Epidermal melanocyte (primary cell): ENCODE results near the gene PRKACA.
"Not testable (repeated sequence)": the region's sequence is repeated elsewhere in the genome, so short reads cannot be mapped to it uniquely, and the experiment has no call there.

Experiments used
- DNase-seq: peaks from one replicate; pipeline ENCODE4 v3.0.0; 2011; ENCODE audit warnings: low spot score; ENCODE audit not compliant: insufficient read length

The PRKACA gene

GRCh38 chr19:14147797-14148605, 30.4 kb upstream of the PRKACA start:
- DNase-seq, result peak; percentile 92

- DNase-seq, result peak; percentile 69
Observed at GRCh38 chr19:14146789-14147216, 29.2 kb upstream of the PRKACA start.

GRCh38 chr19:14146169-14146568, 28.6 kb upstream of the PRKACA start:
- DNase-seq, result not testable (repeated sequence)

GRCh38 chr19:14145381-14145780, 27.8 kb upstream of the PRKACA start:
- DNase-seq, result no peak

- DNase-seq, result no peak
Observed at GRCh38 chr19:14142262-14143190, 25.0 kb upstream of the PRKACA start.

GRCh38 chr19:14141041-14141440, 23.5 kb upstream of the PRKACA start:
- DNase-seq, result no peak

- DNase-seq, result no peak
Observed at GRCh38 chr19:14139944-14140343, 22.4 kb upstream of the PRKACA start.

GRCh38 chr19:14138576-14139265, 21.2 kb upstream of the PRKACA start:
- DNase-seq, result no peak

- DNase-seq, result peak; percentile 97
Observed at GRCh38 chr19:14136509-14137281, 19.1 kb upstream of the PRKACA start, which contains the start of gene ASF1B. Gene ASF1B, minus strand, starts transcription at chr19:14136589. Its CDS starts 133 bp downstream, at chr19:14136456.

- no peak for DNase-seq
Observed at GRCh38 chr19:14135985-14136508, 18.5 kb upstream of the PRKACA start.

GRCh38 chr19:14135355-14135754, 17.8 kb upstream of the PRKACA start:
- DNase-seq, result no peak

GRCh38 chr19:14127929-14128509, 10.5 kb upstream of the PRKACA start:
- DNase-seq, result no peak

GRCh38 chr19:14127176-14127575, 9.6 kb upstream of the PRKACA start:
- no peak for DNase-seq

GRCh38 chr19:14122924-14123323, 5.4 kb upstream of the PRKACA start:
- DNase-seq, result no peak

- no peak for DNase-seq
Observed at GRCh38 chr19:14120497-14120780, 2.9 kb upstream of the PRKACA start.

- no peak for DNase-seq
Observed at GRCh38 chr19:14119644-14120496, 2.3 kb upstream of the PRKACA start.

GRCh38 chr19:14119146-14119545, 1.6 kb upstream of the PRKACA start:
- no peak for DNase-seq

- no peak for DNase-seq
Observed at GRCh38 chr19:14118165-14119051, 846 bp upstream of the PRKACA start.
